H1 (cell line): ENCODE data around the gene RARB. TPM values are rescaled to one million over a fixed set of nuclear protein-coding genes. Genes with fewer than 3 reads are reported as not detected.

Experiments
- CTCF ChIA-PET: fragments of 300-600 bp; sonication (Branson Sonifier 250); formaldehyde crosslinking; loops from one replicate; lab custom pipeline; 2021; ENCODE audit not compliant: partially characterized antibody; lab: Charles Lee
- POLR2A ChIA-PET: fragments of 300-600 bp; sonication (Branson Sonifier 250); formaldehyde crosslinking; loops from one replicate; lab custom pipeline; 2021; ENCODE audit warnings: inconsistent platforms; ENCODE audit not compliant: partially characterized antibody; lab: Charles Lee
- DNase-seq, 2 experiments: peaks; one replicate each; pipeline versions ENCODE4 v3.0.0 to v3.0.0-alpha.2; 2010 to 2022; ENCODE audit warnings: low spot score in 2 of 2, low read depth in 1 of 2, mixed read lengths in 1 of 2
- FAIRE-seq: peaks from 2 replicates; lab custom pipeline; 2011; peaks lifted over from hg19 to GRCh38; lab: Jason Lieb, UNC
- H2AFZ ChIP-seq: 2 replicates; pipeline ENCODE4 v1.8.1; 2012; ENCODE audit warnings: low read length, inconsistent platforms
- H2AK5ac ChIP-seq: 2 replicates; pipeline ENCODE4 v1.6.1; 2013; ENCODE audit warnings: low read depth, low read length
- H2BK120ac ChIP-seq: replicated peaks from 2 replicates; pipeline ENCODE3; 2013; ENCODE audit warnings: low read depth, low read length, inconsistent platforms
- H2BK12ac ChIP-seq: 2 replicates; pipeline ENCODE4 v1.6.1; 2013; ENCODE audit warnings: low read depth, low read length
- H2BK15ac ChIP-seq: 2 replicates; pipeline ENCODE4 v1.6.1; 2013; ENCODE audit warnings: low read length
- H2BK20ac ChIP-seq: 2 replicates; pipeline ENCODE4 v1.6.1; 2013; ENCODE audit warnings: low read length
- H2BK5ac ChIP-seq: 2 replicates; pipeline ENCODE4 v1.6.1; 2013; ENCODE audit warnings: low read depth, low read length
- H3K14ac ChIP-seq: 2 replicates; pipeline ENCODE4 v1.6.1; 2013; ENCODE audit warnings: inconsistent platforms; ENCODE audit not compliant: insufficient read length
- H3K18ac ChIP-seq: 2 replicates; pipeline ENCODE4 v1.6.1; 2013; ENCODE audit warnings: low read length; ENCODE audit errors: extremely low read depth
- H3K23ac ChIP-seq: 2 replicates; pipeline ENCODE4 v1.6.1; 2013; ENCODE audit warnings: inconsistent platforms; ENCODE audit not compliant: insufficient read length
- H3K23me2 ChIP-seq: 2 replicates; pipeline ENCODE4 v1.6.1; 2013; ENCODE audit warnings: low read depth, low read length
- H3K27ac ChIP-seq: 2 replicates; pipeline ENCODE4 v1.6.1; 2011; ENCODE audit warnings: low read depth, low read length, inconsistent platforms
- H3K27me3 ChIP-seq, 4 experiments: replicated peaks in 1 of 4; 1 replicate in 1 of 4; 2 replicates in 3 of 4; pipeline versions ENCODE4 v1.6.1 to v1.8.1; 2011 to 2013; ENCODE audit warnings: low read length in 3 of 4, mild to moderate bottlenecking in 3 of 4, inconsistent platforms in 2 of 4, mixed read lengths in 2 of 4, moderate library complexity in 1 of 4; ENCODE audit not compliant: control insufficient read depth in 3 of 4, insufficient read depth in 3 of 4; ENCODE audit errors: extremely low read depth in 1 of 4
- H3K36me3 ChIP-seq, 4 experiments: 2 replicates each; pipeline versions ENCODE4 v1.6.1 to v1.8.1; 2011 to 2013; ENCODE audit warnings: mild to moderate bottlenecking in 4 of 4, low read length in 3 of 4, moderate library complexity in 2 of 4, control low read depth in 1 of 4, inconsistent platforms in 1 of 4; ENCODE audit not compliant: insufficient read depth in 4 of 4, control insufficient read depth in 2 of 4
- H3K4ac ChIP-seq: replicated peaks from 2 replicates; pipeline ENCODE3; 2013; ENCODE audit warnings: low read length, low read depth, mixed read lengths, inconsistent platforms; ENCODE audit not compliant: insufficient read length
- H3K4me1 ChIP-seq, 4 experiments: replicated peaks in 1 of 4; 1 replicate in 1 of 4; 2 replicates in 3 of 4; pipeline versions ENCODE4 v1.6.1 to v1.8.1; 2011 to 2013; ENCODE audit warnings: low read length in 3 of 4, inconsistent platforms in 2 of 4, mixed read lengths in 1 of 4; ENCODE audit not compliant: insufficient read depth in 4 of 4, control insufficient read depth in 3 of 4
- H3K4me2 ChIP-seq, 2 experiments: 2 replicates each; pipeline versions ENCODE4 v1.6.1 to v1.8.1; 2011 to 2013; ENCODE audit warnings: low read depth in 2 of 2, low read length in 2 of 2, control low read depth in 1 of 2, inconsistent platforms in 1 of 2, mild to moderate bottlenecking in 1 of 2; ENCODE audit not compliant: insufficient read depth in 1 of 2
- H3K4me3 ChIP-seq, 4 experiments: fragments of 200-600, 300-600 bp in 1 of 4; sonication (generic), shearing (Covaris generic), sonication (Bioruptor Twin) in 1 of 4; 2 replicates each; pipeline versions ENCODE4 v1.5.1 to v1.8.1; 2011 to 2016; ENCODE audit warnings: low read length in 4 of 4, low read depth in 3 of 4, control low read depth in 2 of 4, inconsistent platforms in 2 of 4, mild to moderate bottlenecking in 2 of 4, mixed read lengths in 1 of 4, moderate library complexity in 1 of 4; ENCODE audit not compliant: insufficient read depth in 2 of 4; ENCODE audit errors: extremely low read depth in 1 of 4
- H3K56ac ChIP-seq: replicated peaks from 2 replicates; pipeline ENCODE3; 2013; ENCODE audit warnings: low read depth, mild to moderate bottlenecking, mixed read lengths, low read length, inconsistent platforms; ENCODE audit not compliant: insufficient read length
- H3K79me1 ChIP-seq: 2 replicates; pipeline ENCODE4 v1.6.1; 2013; ENCODE audit warnings: low read depth, low read length, control low read depth
- H3K79me2 ChIP-seq, 2 experiments: 2 replicates each; pipeline versions ENCODE4 v1.6.1 to v1.8.1; 2012 to 2013; ENCODE audit warnings: low read length in 2 of 2, mild to moderate bottlenecking in 2 of 2, inconsistent platforms in 1 of 2; ENCODE audit not compliant: insufficient read depth in 2 of 2, control insufficient read depth in 1 of 2
- H3K9ac ChIP-seq, 4 experiments: replicated peaks in 1 of 4; 1 replicate in 1 of 4; 2 replicates in 3 of 4; pipeline versions ENCODE4 v1.6.1 to v1.8.1; 2011 to 2013; ENCODE audit warnings: low read depth in 3 of 4, low read length in 3 of 4, control low read depth in 2 of 4, mild to moderate bottlenecking in 2 of 4, moderate library complexity in 2 of 4, inconsistent platforms in 1 of 4; ENCODE audit errors: extremely low read depth in 1 of 4
- H3K9me3 ChIP-seq, 2 experiments: 2 replicates each; pipeline versions ENCODE4 v1.6.1 to v1.8.1; 2012 to 2013; ENCODE audit warnings: mild to moderate bottlenecking in 2 of 2, moderate library complexity in 2 of 2, control low read depth in 1 of 2, inconsistent platforms in 1 of 2, low read depth in 1 of 2, low read length in 1 of 2, mixed read lengths in 1 of 2; ENCODE audit not compliant: insufficient read depth in 2 of 2
- H4K20me1 ChIP-seq, 2 experiments: replicated peaks in 1 of 2; 2 replicates each; pipeline versions ENCODE3 to v1.8.1; 2011 to 2013; ENCODE audit warnings: inconsistent platforms in 2 of 2, low read length in 2 of 2, mild to moderate bottlenecking in 1 of 2; ENCODE audit not compliant: insufficient read depth in 2 of 2, control insufficient read depth in 1 of 2
- H4K5ac ChIP-seq: 2 replicates; pipeline ENCODE4 v1.6.1; 2013; ENCODE audit warnings: low read length, low read depth, mixed read lengths, inconsistent platforms; ENCODE audit not compliant: insufficient read length
- H4K8ac ChIP-seq: 2 replicates; pipeline ENCODE4 v1.8.0; 2013; ENCODE audit warnings: mild to moderate bottlenecking, moderate library complexity, low read length, inconsistent platforms; ENCODE audit not compliant: insufficient read depth; ENCODE audit errors: extremely low read depth
- H4K91ac ChIP-seq: replicated peaks from 2 replicates; pipeline ENCODE3; 2013; ENCODE audit warnings: low read length, mixed read lengths, inconsistent platforms; ENCODE audit not compliant: insufficient read length
- BCL11A ChIP-seq, 2 experiments: IDR thresholded peaks; one replicate each; pipeline ENCODE4 v1.6.1; 2011; ENCODE audit warnings: low read depth in 2 of 2, low read length in 2 of 2, mild to moderate bottlenecking in 2 of 2
- CBX5 ChIP-seq: fragments of 300-800, 300-1000 bp; sonication (generic); IDR thresholded peaks from 2 replicates; pipeline ENCODE4 v1.7.1; 2016; ENCODE audit warnings: antibody characterized with exemption, low read length, low read depth
- CEBPB ChIP-seq: IDR thresholded peaks from 2 replicates; pipeline ENCODE4 v1.6.1; 2012; ENCODE audit warnings: low read depth, low read length
- EP300 ChIP-seq, 2 experiments: IDR thresholded peaks; 1 replicate in 1 of 2; 2 replicates in 1 of 2; pipeline ENCODE4 v1.6.1; 2011 to 2012; ENCODE audit warnings: low read depth in 2 of 2, low read length in 2 of 2, mild to moderate bottlenecking in 2 of 2, borderline replicate concordance in 1 of 2, inconsistent platforms in 1 of 2, moderate library complexity in 1 of 2
- MAFK ChIP-seq: IDR thresholded peaks from 2 replicates; pipeline ENCODE4 v1.6.1; 2012; ENCODE audit warnings: low read depth, mild to moderate bottlenecking, improper control_type of control experiment, low read length
- NANOG ChIP-seq: IDR thresholded peaks from 2 replicates; pipeline ENCODE4 v1.6.1; 2011; ENCODE audit warnings: low read length, low read depth, mild to moderate bottlenecking, inconsistent platforms; ENCODE audit not compliant: insufficient read depth, poor library complexity, severe bottlenecking
- POLR2AphosphoS5 ChIP-seq: IDR thresholded peaks from 2 replicates; pipeline ENCODE4 v1.6.1; 2011; ENCODE audit warnings: low read depth, low read length
- SAP30 ChIP-seq: fragments of 300-600 bp; sonication (generic); IDR thresholded peaks from 2 replicates; pipeline ENCODE4 v1.7.1; 2012; ENCODE audit warnings: low read length, moderate library complexity, mild to moderate bottlenecking, inconsistent platforms; ENCODE audit not compliant: insufficient read depth, insufficient replicate concordance
- SIRT6 ChIP-seq: IDR thresholded peaks from one replicate; pipeline ENCODE4 v1.7.1; 2012; ENCODE audit warnings: low read length, inconsistent platforms
- TAF7 ChIP-seq: optimal IDR thresholded peaks from 2 replicates; pipeline ENCODE3; 2011; ENCODE audit warnings: low read depth, mild to moderate bottlenecking, inconsistent platforms, low read length, moderate library complexity, borderline replicate concordance
- TCF12 ChIP-seq: IDR thresholded peaks from 2 replicates; pipeline ENCODE4 v1.6.1; 2011; ENCODE audit warnings: low read depth, mild to moderate bottlenecking, low read length
- YY1 ChIP-seq: IDR thresholded peaks from 2 replicates; pipeline ENCODE4 v1.6.1; 2011; ENCODE audit warnings: low read depth, mild to moderate bottlenecking, low read length
- WGBS, 2 experiments: shearing (Covaris generic) in 1 of 2; methylation state at CpG; one replicate each; pipeline versions ENCODE4 v1.1.6 to v1.1.7; 2013 to 2015; ENCODE audit warnings: low lambda C conversion rate in 2 of 2, mixed read lengths in 2 of 2, inconsistent platforms in 1 of 2, low coverage in 1 of 2, missing lambda C conversion rate in 1 of 2; ENCODE audit not compliant: insufficient replicate concordance in 2 of 2, insufficient coverage in 1 of 2, insufficient read length in 1 of 2; ENCODE audit errors: extremely low coverage in 1 of 2, missing lambda C conversion rate in 1 of 2; 5-methylcytosine and 5-hydroxymethylcytosine counted together
- polyA plus RNA-seq, 7 experiments: library from polyadenylated mRNA; depleted of rRNA in 3 of 7; stranded (reverse) in 5 of 7; unstranded in 2 of 7; fragments of >200 nt in 5 of 7; fragments of 200-250 nt in 2 of 7; gene quantifications; 1 replicate in 5 of 7; 2 replicates in 1 of 7; 4 replicates in 1 of 7; pipeline versions ENCODE4 v1.2.1 to v1.2.3, GENCODE V29; 2011 to 2013; ENCODE audit warnings: missing spikeins in 2 of 7, mixed read lengths in 2 of 7
- total RNA-seq: library from RNA; stranded (reverse); fragmentation: NEBNext Ultra II Directional; extraction: Animal tissue kit (Norgen Biotek cat#: 25700); gene quantifications from 2 replicates; pipeline ENCODE4 v1.2.1, GENCODE V29; 2021
- TF ChIP-seq, protein P1 (sequence below): IDR thresholded peaks from 2 replicates; pipeline ENCODE4 v1.6.1; 2012; ENCODE audit warnings: inconsistent platforms
- TF ChIP-seq, protein P2 (sequence below): IDR thresholded peaks from 2 replicates; pipeline ENCODE4 v1.6.1; 2012; ENCODE audit warnings: inconsistent platforms

Gene RARB
- total and polyA plus RNA-seq, 2 of the 8 experiments (the other 6 are each of a cell fraction or from before 2014, with no cell fraction given) = 0.15 to 0.22 TPM

DNA sequence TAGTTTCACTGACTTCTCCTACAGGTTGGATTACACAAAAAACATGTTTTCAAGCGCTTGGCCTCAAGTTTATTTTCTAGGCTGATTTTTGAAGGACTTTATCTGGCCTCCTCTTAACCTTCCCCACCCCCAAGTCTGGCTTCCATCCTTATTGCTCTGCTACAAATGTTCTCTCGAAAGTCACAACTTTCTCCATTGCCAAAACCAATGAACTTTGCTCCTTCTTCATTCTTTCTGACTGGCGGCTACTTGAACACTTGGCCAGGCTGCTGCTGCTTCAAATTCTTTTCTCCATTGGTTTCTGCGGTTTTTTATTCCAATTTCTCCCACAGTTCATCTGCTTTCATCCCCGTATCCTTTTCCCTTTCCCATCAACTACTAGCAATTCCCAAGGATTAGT is 130.1 kb downstream of the RARB start:
- no peaks in the 10 kb centered on the region for H3K79me1 ChIP-seq
- H3K4ac ChIP-seq = no peak overlapping the region
- no peaks in the 10 kb centered on the region for H3K79me2 ChIP-seq
- H2AFZ ChIP-seq = no peak overlapping the region
- H3K56ac ChIP-seq = no peak overlapping the region
- ChIA-PET CTCF (interaction anchor here (0.9 kb wide), 1 partner anchor 18 kb away, joined by 3 read pairs; no protein-coding TSS in a partner anchor), POLR2A (interaction anchor here (0.8 kb wide), 1 partner anchor 22 kb away, joined by 3 read pairs; no protein-coding TSS in a partner anchor)
- no peaks in the 10 kb centered on the region for H3K36me3 ChIP-seq
- FAIRE-seq = no peak
- H4K8ac ChIP-seq = no peak overlapping the region
- H3K27ac ChIP-seq = no peak overlapping the region
- DNase-seq = no peak
- H3K9ac ChIP-seq = no peak overlapping the region
- H2AK5ac ChIP-seq = no peak overlapping the region
- no peak overlapping the region for H3K4me2 ChIP-seq
- no peaks in the 10 kb centered on the region for H4K20me1 ChIP-seq
- no peak overlapping the region for H3K4me3 ChIP-seq
- WGBS, 2 experiments = 84% methylated on average over 5 of the region's 5 CpGs; no CpG with 5 or more reads in 1 of the 2 experiments
- no peak overlapping the region for H2BK5ac ChIP-seq
- H4K5ac ChIP-seq = no peak overlapping the region
- no peak overlapping the region for H2BK20ac ChIP-seq
- no peaks in the 10 kb centered on the region; the same call in 1 of the 2 replicates for H3K23me2 ChIP-seq
- H3K14ac ChIP-seq = no peak overlapping the region
- no peaks in the 10 kb centered on the region for H3K27me3 ChIP-seq
- no peak overlapping the region for H2BK120ac ChIP-seq
- no peak overlapping the region for H3K23ac ChIP-seq
- no peak overlapping the region for H2BK12ac ChIP-seq
- H3K18ac ChIP-seq = no peak overlapping the region
- H4K91ac ChIP-seq = no peak overlapping the region
- no peaks in the 10 kb centered on the region for H3K9me3 ChIP-seq
- no peak overlapping the region for H2BK15ac ChIP-seq
- no peaks in the 10 kb centered on the region for H3K4me1 ChIP-seq
- no peak for TF ChIP-seq CEBPB
- TF ChIP-seq TCF12 = no peak
- TF ChIP-seq, protein P1, sequence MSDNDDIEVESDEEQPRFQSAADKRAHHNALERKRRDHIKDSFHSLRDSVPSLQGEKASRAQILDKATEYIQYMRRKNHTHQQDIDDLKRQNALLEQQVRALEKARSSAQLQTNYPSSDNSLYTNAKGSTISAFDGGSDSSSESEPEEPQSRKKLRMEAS = no peak
- no peak for TF ChIP-seq POLR2AphosphoS5
- TF ChIP-seq SIRT6 = no peak
- no peak for TF ChIP-seq BCL11A (IDR thresholded peaks at IDR 0.05; ENCODE audit: low read depth in 2 of 2, low read length in 2 of 2)
- no peak for TF ChIP-seq EP300 (IDR thresholded peaks at IDR 0.05; ENCODE audit: borderline replicate concordance in 1 of 2, low read depth in 2 of 2, low read length in 2 of 2)
- no peak for TF ChIP-seq TAF7
- no peak for TF ChIP-seq MAFK
- no peak for TF ChIP-seq CBX5
- TF ChIP-seq NANOG = no peak
- no peak for TF ChIP-seq SAP30
- TF ChIP-seq, protein P2, sequence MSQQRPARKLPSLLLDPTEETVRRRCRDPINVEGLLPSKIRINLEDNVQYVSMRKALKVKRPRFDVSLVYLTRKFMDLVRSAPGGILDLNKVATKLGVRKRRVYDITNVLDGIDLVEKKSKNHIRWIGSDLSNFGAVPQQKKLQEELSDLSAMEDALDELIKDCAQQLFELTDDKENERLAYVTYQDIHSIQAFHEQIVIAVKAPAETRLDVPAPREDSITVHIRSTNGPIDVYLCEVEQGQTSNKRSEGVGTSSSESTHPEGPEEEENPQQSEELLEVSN = no peak
- no peak for TF ChIP-seq YY1
